Fibroblast of the conjunctiva (primary cell): ENCODE results near the gene MAST1.
A peak's percentile ranks its signal among the peaks of the same experiment; 100 is the strongest.
"Not testable (repeated sequence)": the region's sequence is repeated elsewhere in the genome, so short reads cannot be mapped to it uniquely, and the experiment has no call there.

Experiments used
- DNase-seq: peaks from one replicate; pipeline ENCODE4 v3.0.0-alpha.2; 2010; ENCODE audit warnings: low read depth

MAST1 gene

DNA sequence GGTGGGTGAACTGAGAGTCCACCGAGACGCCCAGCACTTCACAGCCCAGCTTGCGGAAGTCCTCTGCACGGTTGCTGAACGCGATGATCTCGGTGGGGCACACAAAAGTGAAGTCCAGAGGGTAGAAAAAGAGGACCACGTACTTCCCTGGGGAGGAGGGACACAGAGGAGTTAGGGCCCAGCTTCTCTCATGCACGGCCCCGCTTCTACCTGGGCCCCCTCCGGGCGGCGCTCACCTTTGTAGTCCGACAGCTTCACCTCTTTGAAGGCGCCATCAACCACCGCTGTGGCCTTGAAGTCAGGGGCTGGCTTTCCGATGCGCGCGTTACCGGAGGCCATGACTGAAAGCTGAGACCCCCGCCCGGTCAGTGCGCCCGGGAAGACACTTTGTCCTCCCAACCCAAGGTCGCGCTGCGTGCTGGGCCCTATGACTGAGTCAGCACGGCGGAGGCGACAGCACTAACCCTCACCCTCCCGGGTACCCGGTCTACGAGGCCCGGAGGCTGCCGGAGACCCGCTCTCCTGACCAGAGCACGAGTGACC, 37.3 kb upstream of the MAST1 start:
- no peak for DNase-seq

DNA sequence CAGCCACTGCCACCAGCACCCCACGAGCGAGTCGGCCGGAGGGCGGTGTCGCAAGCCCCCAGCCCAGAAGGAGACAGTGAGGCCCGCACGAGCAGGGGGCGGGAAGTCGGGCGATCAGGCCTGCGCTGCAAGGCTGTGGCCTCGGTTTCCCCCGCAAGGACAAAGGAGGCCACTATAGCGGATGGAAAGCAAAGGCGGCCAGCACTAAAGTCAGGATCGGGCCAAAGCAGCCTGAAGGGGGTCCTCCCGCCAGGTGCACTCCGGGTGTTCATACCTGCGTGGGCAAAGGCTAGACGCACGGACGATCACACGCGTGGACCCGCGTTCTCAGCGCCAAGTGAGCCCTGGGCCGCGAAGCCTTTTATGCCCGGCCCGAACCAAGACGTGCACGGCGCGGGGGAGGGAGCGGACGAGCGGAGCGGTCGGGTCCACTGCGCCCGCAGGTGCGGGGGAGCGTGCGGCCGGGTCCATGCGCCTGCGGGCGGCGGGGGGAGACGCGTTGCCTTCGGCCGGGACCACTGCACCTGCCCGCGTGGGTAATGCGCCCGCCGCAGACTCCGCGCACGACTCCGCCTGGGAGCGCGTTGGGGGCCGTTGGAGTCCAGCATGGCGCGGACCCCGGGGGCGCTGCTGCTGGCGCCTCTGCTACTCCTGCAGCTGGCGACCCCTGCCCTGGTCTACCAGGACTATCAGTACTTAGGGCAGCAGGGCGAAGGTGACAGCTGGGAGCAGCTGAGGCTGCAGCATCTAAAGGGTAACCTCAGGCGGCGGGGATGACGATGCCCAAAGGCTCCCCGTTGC, 36.6 kb upstream of the MAST1 start, which contains the start of the genes PRDX2 and THSD8:
TSS of gene PRDX2 (minus strand) at position 335 of the 801 bp plus-strand sequence. CDS start 539 bp downstream, outside the sequence.
TSS of gene THSD8 (plus strand) at position 604 of the 801 bp plus-strand sequence. CDS start at position 607, 3 bp downstream.
- DNase-seq, result no peak

DNA sequence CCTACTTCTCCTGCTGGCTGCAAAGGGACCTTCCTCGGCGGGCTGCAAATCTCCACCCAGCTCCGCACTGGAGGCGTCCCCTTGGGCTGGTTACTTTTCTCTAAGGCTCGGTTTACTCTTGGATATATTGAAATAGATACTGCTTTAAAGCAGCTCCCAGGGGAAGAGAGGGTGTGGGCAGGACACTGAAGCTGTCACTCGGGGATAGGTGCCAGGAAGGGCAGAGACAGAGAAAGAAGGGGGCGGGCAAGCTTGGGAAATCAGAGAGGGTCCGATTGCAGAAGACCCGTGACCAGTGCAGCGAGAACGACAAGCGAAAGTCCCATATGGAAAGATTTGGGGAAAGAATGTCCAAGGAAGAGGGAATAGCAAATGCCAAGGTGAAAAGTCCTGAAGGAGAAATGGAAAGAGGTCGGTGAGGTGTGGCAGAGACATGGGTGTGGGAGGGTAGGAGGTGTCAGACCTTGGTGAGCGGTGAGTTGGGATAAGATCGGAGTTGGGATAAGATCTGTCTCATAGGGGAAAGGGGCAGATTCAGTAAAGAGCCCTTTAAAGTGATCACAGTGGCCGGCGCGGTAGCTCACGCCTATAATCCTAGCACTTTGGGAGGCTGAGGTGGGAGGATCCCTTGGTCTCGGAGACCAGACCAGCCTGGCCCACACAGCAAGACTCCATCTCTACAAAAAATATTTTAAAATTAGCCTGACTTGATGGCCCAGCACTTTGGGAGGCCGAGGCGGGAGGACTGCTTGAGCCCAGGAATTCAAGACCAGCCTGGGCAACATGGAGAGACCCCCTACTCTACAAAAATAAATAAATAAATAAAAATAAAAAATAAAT, 35.8 kb upstream of the MAST1 start:
- no peak for DNase-seq

DNA sequence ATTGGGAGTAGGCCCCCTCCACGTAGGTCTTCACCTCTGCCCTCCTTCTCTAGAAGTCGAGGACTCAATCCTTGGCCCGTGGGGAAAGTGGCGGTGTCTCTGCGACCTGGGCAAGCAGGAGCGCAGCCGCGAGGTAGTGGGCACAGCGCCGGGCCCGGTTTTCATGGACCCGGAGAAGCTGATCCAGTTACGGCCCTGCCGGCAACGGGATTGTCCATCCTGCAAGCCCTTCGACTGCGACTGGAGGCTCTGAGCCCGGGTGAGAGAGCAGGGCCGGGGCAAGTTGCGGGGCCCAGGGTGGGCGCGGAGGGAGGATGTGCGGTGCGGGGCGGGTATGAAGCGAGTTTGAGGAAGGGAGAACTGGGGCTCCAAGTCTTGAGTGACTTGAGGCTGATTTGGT, 34.3 kb upstream of the MAST1 start:
- DNase-seq, result no peak

DNA sequence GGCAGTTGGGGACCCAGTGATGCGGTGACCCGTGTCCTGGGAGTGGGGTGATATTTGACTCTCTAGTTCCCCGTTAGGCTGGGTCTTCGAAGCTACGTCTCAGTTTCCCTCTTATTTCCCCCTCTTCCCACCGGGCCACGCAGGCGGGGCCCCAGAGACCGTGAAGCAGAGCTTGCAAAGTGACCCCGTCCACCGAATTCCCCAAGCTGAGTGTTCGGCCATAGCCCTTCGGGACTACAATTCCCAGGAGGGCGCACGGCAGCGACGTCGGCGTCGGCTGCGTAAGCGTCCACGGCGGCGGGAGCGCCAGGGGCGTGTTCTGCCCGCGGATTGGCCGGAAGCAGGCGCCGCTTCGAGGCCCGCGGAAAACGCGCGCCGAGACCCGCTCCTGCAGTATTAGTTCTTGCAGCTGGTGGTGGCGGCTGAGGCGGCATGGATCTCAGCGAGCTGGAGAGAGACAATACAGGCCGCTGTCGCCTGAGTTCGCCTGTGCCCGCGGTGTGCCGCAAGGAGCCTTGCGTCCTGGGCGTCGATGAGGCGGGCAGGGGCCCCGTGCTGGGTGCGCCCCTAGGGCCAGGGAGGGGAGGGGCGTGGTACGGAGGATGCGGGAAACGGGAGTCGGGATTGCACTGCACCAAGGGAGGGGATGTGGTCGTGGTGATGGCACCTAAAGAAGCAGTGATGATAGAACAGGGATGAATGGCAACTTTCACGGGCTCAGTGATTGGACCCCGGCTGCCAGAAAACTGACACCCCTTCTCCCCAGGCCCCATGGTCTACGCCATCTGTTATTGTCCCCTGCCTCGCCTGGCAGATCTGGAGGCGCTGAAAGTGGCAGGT, 31.9 kb upstream of the MAST1 start, which contains the start of gene RNASEH2A:
TSS of gene RNASEH2A (plus strand) at position 343 of the 840 bp plus-strand sequence. CDS start at position 433, 90 bp downstream.
- DNase-seq, result peak; percentile 85

DNA sequence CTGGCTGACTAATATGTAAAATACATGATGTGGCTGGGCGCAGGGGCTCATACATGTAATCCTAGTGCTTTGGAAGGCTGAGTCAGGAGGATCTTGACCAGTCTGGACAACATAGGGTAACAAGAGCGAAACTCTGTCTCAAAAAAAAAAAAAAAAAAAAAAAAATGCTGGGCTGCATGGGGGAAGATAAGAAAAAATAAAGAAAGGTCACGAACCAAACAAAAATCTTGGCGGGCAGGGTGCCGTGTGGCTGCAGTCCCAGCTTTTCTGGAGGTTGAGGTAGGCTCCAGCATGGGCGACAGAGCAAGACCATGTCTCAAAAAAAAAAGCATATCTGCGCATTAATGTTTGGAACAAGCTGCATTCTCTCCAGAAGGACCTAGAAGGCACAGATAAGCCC, 23.2 kb upstream of the MAST1 start:
- DNase-seq, result no peak

DNA sequence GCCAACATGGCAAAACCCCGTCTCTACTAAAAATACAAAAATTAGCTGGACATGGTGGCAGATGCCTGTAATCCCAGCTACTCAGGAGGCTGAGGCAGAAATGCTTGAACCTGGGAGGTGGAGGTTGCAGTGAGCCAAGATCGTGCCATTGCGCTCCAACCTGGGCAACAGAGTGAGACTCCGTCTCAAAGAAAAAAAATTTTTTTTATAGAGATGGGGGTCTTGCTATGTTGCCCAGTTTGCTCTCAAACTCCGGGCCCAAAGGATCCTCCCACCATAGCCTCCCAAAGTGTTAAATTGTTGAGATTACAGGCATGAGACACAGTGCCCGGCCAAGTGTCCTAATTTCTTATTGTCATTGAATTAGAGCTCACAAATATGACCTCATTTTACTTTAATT, 21.1 kb upstream of the MAST1 start:
- DNase-seq, result not testable (repeated sequence)

DNA sequence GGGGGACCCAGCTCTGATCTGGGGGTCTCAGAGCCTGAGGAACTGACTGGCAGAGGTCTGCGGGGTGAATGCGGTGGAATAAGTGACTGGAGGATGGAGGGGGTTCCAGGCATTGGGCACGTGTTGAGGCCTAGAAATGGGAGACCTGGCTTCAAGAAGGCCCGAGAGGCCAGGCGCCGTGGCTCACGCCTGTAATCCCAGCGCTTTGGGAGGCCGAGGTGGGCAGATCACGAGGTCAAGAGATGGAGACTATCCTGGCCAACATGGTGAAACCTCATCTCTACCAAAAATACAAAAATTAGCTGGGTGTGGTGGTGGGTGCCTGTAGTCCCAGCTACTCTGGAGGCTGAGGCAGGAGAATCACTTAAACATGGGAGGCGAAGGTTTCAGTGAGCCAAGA, 20.5 kb upstream of the MAST1 start:
- not testable (repeated sequence) for DNase-seq

DNA sequence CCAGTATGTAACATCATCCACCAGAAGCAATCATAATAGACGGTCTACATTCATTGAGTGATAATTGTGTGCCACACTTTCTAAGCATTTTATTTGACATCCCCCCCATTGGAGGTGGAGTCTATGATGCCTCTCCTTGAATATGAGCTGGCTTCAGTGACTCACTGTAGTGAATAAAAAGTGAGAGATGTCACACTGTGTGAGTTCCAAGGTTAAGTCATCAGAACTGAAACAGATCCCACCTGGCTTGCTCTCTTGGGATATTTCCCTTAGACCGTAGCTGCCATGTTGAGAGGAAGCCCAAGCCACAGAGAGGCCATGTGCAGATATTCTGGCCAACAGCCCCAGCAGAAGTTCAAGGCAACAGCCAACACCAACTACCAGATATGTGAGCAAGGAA, 16.6 kb upstream of the MAST1 start:
- DNase-seq, result no peak

DNA sequence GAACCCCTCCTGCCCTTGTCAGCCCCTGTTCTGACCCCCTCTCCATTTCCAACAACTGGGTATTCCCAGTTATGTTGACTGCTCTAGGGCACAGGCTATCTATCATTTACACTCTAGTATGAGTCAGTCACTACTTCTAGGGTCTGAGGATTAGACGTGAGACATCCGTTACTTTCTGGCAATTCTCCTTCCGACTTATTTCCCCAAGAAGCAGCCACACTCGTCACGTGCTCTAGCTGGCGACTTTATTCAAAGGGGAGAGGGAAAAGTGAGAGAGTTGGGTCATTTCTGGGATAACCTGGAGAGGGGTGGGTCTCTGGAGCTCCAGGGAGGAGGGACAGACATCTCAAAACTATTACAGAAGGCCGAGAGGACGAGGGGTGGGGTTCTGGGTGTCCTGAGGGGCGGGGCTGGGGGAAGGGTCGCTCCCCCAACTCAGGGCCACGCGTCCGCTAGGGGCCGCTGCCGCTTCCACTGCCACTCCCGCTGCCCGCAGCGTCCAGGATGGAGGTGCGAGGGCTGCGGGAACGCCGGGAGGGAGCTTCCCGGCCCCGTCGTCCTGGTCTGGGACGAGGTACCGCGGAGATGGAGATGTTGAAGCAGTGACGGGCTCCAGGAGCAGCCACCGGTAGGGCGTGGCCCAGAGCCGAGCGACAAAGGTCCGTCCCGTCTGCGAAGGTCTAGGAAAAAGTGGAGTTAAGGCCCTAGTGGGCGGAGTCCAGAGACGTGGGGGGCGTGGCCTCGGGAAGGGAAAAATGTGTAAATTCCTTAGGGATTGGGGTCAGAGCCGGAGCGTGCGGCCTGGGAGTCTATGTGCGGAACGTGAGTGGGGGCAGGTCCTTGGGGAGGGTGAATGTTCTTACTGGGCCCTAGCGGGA, 12.8 kb upstream of the MAST1 start:
- DNase-seq, result no peak

DNA sequence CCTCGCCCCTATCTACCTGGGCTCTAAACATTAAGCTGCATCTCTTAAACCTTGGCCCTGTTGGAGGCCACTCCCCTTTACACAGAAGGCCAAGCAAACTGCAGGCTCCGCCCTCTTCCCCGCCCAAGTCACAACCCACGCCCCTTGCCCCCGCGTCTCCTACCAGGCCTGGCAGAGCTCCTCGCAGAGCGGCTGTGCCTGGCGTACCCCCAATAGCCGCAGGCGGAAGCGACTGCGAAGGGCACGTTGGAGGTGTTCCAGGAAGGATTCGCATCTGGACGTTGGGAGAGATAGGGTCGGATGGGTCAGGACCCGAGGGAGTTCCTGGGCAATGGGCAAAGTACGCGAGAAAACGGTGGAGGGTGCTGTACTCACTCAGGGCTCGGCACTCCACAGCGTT, 9.8 kb upstream of the MAST1 start:
- no peak for DNase-seq

DNA sequence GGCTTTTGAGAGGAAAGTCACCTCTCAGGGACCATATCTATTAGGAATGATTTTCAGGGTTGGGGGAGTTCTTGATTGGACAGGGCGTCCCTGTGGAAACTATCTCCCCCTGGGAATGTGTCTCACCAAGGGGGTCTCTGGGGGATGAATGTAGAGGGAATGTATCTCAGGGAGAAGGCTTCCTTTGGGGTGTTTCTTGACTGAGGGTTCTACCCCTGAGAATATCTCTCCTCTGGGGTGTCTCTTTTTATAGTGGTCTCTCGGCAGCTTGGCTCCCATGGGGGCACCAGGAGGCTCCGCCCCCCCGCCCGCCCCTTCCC, 4.9 kb upstream of the MAST1 start:
- DNase-seq, result no peak

DNA sequence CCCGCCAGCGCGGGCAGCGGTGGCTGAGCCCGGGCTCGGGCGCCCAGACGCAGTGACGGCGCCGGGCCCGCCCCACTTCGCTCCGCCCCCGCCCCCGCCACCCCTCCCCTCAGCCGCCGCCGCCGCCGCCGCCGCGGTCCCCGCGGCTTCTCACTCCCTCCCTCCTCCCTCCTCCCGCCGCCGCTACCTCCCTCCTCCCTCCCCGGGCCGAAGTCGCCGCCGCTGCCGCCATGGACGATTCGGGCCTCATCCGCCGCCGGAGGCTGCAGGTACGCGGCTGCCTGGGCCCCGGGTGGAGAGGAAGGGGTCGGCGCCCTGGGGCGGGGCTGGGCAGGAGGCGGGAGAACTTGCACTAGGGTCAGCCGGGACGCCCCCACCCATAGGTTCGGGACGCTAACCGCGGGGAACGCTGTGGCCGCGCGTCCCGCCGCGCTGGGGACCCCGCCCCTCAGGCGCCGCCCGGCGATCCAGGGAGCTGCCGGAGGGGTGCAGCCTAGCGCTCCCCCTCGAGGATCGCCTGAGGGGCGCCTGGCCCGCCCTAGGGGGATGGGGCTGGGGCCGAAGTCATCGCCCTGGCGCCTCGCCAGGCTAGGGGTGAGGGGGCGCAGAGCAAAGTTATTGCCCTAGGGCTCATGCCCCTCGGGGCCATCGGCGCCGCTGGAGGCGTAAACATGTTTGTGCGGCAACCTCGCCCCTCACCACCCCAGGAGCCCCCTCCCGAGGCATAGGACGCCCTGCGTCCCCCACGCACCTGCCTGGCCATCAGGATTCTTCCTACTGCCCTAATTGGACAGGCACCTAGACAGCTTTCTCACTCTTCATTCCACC, 4.4 kb upstream of the MAST1 start:
- no peak for DNase-seq

DNA sequence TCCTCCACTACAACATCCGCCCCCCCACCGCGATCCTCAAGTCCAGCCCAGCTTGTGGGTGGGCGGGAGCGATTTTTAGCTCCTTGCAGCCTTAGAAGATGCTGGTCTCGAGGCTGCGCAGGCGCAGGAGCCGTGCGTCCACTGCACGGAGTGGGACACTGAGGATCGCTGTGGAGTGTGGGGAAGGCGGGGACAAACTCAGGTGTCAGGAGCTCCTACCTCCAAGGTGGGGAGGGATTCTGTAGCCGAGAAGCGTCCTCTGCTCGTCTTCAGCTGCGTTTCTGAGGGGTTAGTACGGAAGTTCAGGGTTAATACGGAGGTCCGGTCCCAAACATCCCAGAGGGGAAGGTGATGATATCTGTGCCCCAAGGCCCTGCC, 3.8 kb upstream of the MAST1 start, which contains the start of gene RTBDN:
TSS of gene RTBDN (minus strand) at position 14 of the 378 bp plus-strand sequence. CDS start 4,600 bp downstream, outside the sequence.
- no peak for DNase-seq

DNA sequence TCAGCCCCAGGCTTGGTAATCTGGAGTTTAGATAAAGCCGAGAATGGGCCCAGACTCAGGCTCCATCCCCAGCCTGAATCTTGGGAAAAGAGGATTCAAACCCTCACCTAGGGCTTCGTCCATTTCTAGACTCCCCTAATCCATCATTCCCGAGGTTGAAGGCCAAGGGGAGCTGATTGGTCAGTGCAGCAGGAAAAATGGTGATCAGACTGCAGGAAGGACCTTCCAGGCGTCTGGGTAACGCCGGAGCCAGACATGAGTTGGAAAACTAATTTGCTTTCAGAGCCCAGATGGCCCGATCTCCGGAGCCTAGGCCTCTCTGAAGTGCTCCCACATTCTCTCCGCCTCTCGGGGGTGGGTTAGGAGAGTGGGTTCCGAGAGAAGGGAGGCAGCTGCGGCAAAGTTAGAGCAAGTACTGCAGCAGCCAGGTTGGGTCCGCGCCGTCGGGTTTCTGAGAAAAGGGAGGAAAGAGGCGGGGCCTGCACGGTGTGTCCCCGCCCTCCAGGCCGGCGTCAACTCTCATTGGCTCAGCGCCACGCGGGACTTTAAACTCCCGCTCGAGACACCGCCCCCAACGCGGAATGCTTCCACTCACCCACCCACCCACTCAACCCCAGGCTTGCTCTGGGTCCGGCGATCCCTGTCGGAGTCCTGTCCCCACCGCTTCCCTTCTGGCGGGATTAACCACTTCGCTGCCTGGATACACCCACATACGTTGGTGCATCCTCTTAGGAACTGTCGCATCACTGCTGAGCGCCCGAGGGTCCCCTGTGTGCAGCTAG, 3.1 kb upstream of the MAST1 start:
- DNase-seq, result no peak

DNA sequence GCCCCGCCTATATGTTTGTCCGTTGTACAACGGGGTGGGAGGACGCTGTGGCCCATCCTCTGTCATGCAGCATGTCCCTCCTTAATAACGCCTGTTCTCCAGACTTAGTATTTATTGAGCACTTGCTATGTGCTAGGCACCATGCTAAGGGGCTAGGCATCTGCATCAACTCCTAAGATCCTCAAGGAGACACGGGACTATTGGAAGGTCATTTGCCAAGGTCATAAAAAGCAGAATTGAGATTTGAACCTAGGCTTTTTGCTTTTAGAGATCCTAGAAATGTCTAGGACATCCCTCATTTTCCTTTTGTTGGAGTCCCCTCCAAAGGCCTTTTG, 1.8 kb upstream of the MAST1 start:
- DNase-seq, result no peak

DNA sequence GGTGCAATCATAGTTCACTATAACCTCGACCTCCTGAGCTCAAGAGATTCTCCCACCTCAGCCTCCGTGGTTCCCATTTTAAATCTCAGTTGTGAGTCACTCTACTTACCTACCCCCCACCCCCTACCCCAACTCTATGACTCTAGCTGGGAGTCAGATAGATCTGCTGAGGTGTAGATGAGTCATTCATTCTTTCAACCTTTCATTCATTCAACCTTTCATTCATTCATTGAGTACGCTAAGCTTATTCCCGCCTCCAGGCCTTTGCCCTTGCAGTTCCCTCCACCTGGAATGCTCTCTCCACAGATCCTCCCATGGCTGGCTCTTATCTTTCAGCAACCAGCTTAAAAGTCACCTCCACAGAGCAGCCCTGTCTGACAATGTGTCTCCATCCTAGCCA, 1.1 kb upstream of the MAST1 start:
- no peak for DNase-seq

DNA sequence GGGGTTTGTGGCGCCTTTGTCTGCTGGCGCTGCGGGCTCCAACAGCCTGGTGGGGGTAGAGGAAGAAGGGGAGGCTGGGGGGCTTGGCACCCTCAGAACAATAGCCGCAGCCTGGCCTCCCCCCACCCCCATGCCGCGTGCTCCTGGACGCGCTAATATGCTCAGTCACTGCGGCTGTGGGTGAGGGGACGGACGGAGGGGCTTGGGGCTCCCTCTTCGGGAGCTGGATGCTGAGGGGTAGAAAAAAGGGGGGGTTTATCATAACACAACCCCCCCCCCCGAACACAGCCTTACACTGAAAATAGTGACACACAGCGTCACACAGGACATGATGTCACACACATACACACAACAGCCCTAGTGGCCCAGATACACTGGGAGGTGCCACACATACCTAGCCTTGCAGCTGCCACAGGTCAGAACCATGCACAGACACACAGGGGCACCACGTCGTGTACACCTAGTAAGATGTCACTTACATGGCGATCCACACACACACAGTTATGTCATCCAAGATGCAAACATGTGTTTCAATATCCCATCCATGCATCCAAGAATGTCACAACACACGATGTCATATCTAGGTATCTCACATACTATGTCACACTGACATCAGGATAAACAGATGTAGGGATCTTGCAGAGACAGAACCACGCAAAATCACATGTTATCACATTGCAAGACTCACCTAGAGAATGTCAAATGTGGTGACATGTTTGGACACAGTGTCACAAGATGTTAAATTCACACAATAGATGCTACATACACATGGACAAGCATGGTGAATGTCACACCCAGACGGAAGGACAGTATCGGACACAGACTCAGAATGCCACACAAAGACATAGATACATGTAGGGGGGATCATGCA, 806 bp downstream of the MAST1 start:
- no peak for DNase-seq
